ENCODE results near the gene LRRFIP1.

The LRRFIP1 gene

DNA sequence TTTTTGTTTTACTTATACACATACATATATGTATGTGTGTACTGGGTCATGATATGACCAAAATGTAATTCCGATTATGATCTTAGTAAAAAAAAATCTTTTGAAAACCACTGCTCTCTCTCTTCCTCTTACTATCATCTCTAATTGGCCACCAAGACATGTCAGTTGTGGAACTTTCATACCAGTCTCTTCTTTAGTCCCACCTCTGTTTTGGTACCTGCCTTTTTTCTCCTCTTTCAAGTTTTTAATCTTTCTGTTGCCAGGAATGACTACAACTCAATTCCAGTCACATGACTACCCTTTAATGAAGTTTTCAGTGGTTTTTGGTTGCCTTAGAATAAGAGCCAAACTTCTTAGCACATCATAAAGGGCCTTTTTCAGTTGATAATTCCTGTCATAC lies 188.2 kb downstream of the LRRFIP1 start:
- TF ChIP-seq, protein P1, sequence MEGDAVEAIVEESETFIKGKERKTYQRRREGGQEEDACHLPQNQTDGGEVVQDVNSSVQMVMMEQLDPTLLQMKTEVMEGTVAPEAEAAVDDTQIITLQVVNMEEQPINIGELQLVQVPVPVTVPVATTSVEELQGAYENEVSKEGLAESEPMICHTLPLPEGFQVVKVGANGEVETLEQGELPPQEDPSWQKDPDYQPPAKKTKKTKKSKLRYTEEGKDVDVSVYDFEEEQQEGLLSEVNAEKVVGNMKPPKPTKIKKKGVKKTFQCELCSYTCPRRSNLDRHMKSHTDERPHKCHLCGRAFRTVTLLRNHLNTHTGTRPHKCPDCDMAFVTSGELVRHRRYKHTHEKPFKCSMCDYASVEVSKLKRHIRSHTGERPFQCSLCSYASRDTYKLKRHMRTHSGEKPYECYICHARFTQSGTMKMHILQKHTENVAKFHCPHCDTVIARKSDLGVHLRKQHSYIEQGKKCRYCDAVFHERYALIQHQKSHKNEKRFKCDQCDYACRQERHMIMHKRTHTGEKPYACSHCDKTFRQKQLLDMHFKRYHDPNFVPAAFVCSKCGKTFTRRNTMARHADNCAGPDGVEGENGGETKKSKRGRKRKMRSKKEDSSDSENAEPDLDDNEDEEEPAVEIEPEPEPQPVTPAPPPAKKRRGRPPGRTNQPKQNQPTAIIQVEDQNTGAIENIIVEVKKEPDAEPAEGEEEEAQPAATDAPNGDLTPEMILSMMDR (conservative IDR thresholded peaks at IDR 0.05; ENCODE audit: low read depth, low read length) = no peak
- H3K4me3 ChIP-seq (ENCODE audit: low read length) = no peak overlapping the region
- DNase-seq (ENCODE audit: low read depth) = no peak

DNA sequence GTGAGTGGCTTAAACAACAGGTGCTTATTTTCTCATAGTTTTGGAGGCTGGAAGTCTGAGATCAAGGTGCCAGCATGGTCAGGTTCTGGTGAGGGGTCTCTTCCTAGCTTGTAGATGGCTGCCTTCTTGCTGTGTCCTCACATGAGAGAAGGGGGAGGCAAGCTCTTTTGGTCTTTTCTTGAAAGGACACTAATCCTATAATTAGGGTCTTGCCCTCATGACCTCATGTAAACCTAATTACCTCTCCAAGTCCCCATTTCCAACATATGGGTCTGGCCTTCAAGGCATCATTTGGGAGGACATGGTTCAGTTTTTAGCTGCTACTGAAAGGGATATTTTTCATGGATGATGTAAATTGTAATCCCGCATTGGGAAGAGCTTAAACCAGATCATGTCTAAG lies 189.1 kb downstream of the LRRFIP1 start:
- no peak overlapping the region for H3K4me3 ChIP-seq (ENCODE audit: low read length)
- TF ChIP-seq, protein P1 (conservative IDR thresholded peaks at IDR 0.05; ENCODE audit: low read depth, low read length) = no peak
- no peak for DNase-seq (ENCODE audit: low read depth)

DNA sequence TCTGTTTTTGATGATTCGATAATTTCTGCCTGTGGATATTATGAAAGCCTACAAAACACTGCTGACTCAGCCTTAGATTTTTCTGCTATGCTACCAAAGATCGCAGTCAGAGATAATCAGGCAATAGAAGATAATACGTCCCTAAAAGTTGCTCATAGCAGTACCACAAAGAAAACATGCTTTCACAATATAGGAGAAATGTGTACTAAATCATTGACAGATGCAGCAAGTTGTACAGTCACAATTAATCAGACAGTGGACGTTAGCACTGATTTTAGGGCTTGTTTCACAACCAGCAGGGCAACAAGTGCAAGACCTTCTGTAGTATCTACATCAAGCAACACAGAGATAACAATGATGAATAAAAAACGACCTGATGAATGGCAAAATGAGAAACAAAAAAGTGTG lies 190.7 kb downstream of the LRRFIP1 start:
- DNase-seq (ENCODE audit: low read depth) = peak; percentile 7
- no peak overlapping the region for H3K4me3 ChIP-seq (ENCODE audit: low read length)
- TF ChIP-seq, protein P1 (conservative IDR thresholded peaks at IDR 0.05; ENCODE audit: low read depth, low read length) = no peak

DNA sequence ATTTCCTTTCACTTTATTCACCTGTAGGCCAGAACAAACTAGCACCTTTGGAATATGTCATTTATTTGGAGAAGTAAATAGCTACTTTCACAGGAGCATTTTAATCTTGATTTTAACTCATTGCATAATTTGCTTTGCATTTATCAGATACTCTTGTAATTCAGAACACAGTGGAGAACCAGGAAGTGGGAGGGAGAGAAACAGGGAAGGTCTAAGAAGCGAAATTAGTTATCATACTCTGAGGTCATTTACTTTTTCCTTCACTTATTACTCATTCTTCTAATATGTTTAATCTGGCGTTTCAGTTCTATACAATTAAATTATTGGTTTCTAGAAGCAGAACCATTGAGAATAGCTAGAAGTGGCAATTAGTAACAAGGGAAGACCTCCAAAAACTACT lies 191.8 kb downstream of the LRRFIP1 start:
- no peak for DNase-seq (ENCODE audit: low read depth)
- H3K4me3 ChIP-seq (ENCODE audit: low read length) = no peak overlapping the region
- TF ChIP-seq, protein P1 (conservative IDR thresholded peaks at IDR 0.05; ENCODE audit: low read depth, low read length) = no peak

DNA sequence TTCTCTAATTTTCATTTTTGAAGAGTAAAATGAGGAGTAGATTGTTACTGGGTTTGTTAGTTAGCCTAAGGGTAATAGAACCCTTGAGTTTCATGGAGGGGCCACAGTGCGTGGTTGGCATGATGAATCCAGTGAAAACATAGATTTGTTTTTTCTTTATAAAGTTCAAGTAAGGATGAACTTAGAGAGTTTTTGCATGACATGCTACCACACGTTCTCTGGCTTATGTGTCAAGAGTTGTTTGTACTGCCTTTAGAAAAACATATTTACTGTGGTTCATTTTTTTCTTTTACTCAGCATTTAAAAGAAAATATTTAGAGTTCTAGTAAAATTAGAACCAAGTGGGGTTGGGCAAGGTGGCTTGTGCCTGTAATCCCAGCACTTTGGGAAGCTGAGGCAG lies 193.0 kb downstream of the LRRFIP1 start:
- DNase-seq (ENCODE audit: low read depth) = no peak
- TF ChIP-seq, protein P1 (conservative IDR thresholded peaks at IDR 0.05; ENCODE audit: low read depth, low read length) = no peak
- no peak overlapping the region for H3K4me3 ChIP-seq (ENCODE audit: low read length)

DNA sequence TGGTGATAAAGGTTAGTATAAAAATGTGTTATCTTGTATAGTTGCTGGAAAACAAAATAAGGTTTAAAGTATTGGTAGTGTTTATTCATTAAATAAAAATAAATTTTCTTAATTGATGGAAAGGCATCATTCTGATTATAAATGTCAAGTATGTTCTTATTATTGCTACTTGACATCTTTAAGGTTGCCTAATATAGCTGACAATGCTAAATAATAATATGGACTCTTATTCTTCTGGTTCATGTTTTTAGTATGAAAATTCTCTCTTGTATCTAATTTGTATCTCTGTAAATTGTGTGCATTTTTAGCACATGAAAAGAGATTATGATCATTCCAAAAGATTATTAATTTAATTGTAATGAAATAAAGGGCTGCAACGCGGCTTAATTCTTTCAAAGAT lies 196.2 kb downstream of the LRRFIP1 start:
- TF ChIP-seq, protein P1 (conservative IDR thresholded peaks at IDR 0.05; ENCODE audit: low read depth, low read length) = no peak
- no peak for DNase-seq (ENCODE audit: low read depth)
- no peak overlapping the region for H3K4me3 ChIP-seq (ENCODE audit: low read length)

DNA sequence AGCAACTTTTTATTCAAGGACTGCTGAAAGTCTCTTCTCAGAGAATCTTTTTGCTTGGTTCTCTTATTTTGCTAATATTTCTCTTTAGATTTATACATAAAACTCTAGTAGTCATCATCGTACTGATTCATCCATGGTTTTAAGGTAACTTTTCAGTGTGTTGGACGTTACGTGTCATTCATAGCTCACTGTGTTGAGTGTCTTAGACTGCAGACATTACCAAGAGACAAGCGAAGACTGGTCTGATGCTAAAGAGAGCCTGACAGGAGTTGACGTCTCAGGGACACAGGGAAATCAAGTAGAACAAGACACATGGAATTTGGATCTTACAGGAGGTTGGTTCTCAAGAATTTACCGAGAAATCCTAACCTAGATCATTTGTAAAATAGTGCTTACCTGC lies 196.7 kb downstream of the LRRFIP1 start:
- TF ChIP-seq, protein P1 (conservative IDR thresholded peaks at IDR 0.05; ENCODE audit: low read depth, low read length) = no peak

More for the DNA sequence above, 196.7 kb downstream of the LRRFIP1 start:
- H3K4me3 ChIP-seq (ENCODE audit: low read length) = no peak overlapping the region
- no peak for DNase-seq (ENCODE audit: low read depth)
